Stimulated activated naive CD4-positive, alpha-beta T cell treated with Interleukin-2 at 50 U/mL for 16 hours (primary cell): Measurements from ENCODE around the gene GPATCH1.
A peak's percentile ranks its signal among the peaks of the same experiment; 100 is the strongest.
"Not testable (repeated sequence)": the region's sequence is repeated elsewhere in the genome, so short reads cannot be mapped to it uniquely, and the experiment has no call there.

Source experiments
- DNase-seq: peaks from one replicate; lab custom pipeline; 2025; lab: John Stamatoyannopoulos, UW

GPATCH1 gene

DNA sequence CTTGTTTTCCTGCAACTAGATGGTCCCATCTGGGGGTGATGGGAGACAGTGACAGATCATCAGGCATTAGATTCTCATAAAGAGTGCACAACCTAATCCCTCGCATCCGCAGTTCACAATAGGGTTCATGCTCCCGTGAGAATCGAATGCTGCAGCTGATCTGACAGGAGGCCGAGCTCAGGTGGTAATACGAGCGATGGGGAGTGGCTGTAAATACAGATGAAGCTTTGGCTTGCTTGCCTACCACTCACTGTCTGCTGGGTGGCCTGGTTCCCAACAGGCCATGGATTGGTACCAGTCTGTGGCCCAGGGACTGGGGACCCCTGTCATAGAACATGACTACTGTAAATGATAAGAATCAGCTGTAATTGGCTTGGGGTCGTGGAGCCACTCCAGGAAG, 78.9 kb downstream of the GPATCH1 start:
- no peak for DNase-seq

DNA sequence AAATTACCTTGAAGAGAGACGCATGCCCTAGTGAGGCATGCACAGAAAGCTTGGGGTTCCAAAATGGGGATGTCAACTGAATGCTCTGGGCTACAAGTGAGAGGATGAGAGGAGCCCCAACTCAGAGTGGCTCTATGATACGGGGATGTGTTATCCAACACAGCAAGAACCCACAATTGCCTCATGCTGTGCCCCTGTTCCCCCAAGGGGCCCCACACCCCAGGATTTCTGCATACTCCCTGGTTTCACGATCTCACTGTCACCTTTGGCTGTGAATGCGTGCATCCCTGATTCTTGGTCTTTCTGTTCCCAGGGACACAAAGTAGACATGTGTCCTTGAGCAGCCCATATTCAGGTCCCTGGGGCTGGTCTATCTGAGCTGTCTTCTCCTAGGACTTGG, 80.2 kb downstream of the GPATCH1 start:
- no peak for DNase-seq

DNA sequence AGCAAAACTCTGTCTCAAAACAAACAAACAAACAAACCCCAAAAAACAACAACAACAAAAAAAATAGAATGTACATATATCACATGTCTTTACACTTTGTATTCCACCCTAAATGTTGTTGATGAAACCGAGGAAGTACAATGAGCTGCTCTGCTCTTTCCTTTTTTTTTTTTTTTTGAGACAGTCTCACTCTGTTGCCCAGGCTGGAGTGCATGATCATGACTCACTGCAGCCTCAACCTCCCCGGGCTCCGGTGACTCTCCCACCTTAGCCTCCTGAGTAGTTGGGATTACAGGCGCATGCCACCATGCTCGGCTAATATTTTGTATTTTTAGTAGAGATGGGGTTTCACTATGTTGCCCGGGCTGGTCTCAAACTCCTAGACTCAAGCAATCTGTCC, 82.5 kb downstream of the GPATCH1 start:
- no peak for DNase-seq

DNA sequence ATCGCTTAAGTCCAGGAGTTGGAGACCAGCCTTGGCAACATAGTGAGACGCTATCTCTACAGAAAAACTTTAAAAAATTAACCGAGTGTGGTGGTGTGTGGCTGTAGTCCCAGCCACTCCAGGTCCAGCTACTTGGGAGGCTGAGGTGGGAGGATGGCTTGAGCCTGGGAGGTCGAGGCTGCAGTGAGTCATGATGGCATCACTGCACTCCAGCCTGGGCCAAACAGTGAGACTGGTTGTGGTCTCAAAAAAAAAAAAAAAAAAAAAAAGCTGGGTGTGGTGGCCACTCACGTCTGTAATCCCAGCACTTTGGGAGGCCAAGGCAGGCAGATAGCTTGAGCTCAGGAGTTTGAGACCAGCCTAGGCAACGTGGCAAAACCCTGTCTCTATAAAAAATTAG, 85.1 kb downstream of the GPATCH1 start:
- DNase-seq, result not testable (repeated sequence)

DNA sequence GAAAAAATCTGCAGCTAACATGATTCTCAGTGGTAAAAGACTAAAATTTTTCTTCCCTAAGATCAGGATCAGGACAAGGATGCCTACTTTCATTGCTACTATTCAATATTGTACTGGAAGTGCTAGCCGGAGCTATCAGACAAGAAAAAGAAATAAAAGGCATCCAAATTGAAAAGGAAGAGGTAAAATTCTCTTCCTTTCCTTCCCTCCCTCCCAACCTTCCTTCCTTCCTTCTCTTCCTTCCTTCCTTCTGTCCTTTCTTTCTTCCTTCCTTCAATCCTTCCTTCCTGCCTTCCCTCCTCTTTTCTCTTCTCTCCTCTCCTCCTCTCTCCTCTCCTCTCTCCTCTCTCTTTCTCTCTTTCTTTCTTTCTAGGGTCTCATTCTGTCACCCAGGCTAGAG, 86.5 kb downstream of the GPATCH1 start:
- DNase-seq, result no peak

DNA sequence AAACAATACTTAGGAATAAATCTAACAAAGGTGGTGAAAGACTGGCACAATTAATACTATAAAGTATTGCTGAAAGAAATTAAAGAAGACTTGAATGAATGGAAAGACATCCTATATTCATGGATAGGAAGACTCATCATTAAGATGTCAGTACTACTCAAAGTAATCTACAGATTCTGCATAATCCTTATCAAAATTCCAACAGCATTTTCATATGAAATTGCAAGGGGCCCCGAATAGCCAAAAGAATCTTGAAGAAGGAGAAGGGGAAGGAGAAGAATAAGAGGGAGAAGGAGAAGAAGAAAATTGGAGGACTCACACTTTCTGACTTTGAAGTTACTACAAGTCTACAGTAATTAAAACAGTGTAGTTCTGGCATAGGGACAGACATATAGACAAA, 87.5 kb downstream of the GPATCH1 start:
- DNase-seq, result no peak

DNA sequence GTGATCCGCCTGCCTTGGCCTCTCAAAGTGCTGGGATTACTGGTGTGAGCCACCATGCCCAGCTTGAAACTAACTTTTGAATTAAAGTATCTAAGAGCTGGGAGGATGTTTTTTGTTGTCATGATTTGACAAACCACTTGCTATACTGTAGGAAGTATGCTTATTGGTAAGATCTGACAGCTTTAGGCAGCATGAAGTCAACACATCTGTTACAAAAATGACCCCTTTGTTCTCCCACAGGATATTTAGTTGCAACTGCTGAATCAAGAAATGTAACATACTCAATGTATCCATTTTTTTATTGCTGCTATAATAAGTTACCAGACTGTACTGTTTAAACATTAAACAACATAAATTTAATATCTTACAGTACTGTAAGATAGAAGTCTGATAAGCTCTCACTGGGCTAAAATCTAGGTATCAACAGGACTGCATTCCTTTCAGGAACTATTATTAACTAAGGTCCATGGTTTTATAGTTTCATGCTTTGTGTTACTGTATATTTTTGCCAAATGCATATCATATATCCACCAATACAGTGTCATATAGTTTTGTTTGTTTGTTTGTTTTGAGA, 90.3 kb downstream of the GPATCH1 start:
- no peak for DNase-seq

DNA sequence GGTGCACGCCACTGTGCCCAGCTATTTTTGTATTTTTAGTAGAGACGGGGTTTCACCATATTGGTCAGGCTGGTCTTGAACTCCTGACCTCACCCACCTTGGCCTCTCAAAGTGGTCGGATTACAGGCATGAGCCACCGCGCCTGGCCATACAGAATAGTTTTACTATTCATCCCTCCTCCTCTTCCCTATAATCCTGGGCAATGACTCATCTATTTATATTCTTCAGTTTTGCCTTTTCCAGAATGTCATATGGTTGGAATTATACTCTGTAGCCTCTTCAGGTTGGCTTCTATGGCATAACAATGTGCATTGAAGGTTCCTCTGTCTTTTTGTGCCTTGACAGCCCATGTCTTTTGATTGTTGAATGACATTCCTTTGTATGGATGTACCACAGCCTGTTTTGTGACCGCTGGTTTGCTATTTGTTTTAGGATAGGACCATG, 91.0 kb downstream of the GPATCH1 start:
- no peak for DNase-seq

DNA sequence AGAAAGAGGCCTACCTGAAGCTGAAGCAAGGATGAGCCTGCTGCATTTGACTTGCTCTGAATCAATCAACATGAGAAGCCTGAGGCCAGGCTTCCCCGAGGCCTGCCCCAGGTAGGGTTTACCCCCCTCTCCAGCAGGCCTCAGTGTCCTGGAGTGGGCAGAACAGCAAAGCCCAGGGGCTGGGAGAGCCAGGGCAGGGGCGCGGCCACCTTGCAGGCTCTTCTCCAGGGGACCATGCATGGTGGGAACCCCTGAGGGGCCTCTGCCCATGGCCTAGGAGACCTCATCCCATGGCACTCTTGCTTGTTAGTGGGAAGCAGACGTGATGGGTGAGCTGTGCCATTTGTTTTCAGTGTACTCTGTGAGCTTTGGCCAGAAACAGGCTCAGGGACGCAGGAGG, 93.2 kb downstream of the GPATCH1 start:
- no peak for DNase-seq

DNA sequence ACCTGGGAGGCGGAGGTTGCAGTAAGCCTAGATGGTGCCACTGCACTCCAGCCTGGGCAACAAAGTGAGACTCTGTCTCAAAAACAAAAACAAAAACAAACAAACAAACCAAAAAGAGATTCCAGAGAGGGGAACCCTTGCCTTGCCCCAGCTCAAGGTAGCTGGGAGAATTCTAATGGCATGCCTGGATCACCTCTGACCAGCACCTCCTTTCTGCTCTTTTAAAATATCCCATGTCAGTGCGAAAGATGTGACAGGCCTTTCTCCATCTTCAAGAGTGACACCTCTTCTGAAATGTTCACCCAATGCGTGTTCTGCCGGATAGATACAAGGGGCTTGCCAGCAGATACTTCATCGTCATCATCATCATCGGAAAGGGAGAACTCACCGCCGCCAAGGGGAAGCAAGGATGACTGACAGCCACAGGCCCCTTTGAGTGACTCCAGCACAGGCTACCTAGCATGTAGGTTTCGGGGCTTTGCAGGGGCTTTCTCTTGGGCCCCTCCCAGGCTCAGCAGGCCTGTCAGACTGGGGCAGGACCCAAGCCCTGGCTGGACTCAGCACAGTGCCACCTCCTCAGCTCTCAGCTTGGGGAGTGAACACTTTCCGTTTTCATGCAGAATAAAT, 94.3 kb downstream of the GPATCH1 start:
- no peak for DNase-seq

DNA sequence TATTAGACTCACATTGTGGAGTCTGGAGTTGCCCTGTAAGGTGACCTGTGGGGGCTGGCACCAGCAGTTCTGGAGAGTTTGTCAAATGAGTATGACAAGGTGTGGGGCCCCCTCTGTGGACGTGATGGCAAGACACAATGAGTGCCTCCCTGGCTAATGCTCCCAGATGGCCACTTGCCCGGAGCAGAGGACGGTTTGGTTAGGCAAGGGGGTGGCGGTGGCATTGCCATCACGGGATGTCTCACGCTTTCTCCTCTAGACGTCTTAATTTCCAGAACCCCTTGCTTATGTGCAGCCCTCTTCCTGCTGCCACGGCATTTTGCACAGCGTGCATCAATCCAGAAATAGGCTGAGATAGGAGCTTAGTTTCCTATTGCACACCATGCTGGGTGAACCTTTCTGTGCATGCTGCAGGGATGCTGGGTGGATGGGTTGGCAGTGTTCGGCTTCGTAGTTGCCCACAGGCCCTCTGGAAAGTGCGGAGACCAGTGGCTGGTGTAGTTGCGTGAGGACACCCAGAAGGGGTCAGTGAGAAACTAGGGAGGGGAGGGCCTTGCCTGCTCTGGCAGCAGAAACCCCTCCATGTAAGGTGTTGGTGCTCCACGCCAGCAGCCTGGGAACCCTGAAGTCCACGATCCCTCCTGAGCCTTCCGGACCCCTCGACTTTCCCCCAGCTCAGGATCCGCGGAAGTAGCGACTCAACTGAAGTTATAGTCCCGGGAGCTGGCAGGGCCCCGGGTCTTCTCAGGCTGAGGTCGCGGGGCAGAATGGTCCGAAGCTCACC, 95.1 kb downstream of the GPATCH1 start:
- no peak for DNase-seq

DNA sequence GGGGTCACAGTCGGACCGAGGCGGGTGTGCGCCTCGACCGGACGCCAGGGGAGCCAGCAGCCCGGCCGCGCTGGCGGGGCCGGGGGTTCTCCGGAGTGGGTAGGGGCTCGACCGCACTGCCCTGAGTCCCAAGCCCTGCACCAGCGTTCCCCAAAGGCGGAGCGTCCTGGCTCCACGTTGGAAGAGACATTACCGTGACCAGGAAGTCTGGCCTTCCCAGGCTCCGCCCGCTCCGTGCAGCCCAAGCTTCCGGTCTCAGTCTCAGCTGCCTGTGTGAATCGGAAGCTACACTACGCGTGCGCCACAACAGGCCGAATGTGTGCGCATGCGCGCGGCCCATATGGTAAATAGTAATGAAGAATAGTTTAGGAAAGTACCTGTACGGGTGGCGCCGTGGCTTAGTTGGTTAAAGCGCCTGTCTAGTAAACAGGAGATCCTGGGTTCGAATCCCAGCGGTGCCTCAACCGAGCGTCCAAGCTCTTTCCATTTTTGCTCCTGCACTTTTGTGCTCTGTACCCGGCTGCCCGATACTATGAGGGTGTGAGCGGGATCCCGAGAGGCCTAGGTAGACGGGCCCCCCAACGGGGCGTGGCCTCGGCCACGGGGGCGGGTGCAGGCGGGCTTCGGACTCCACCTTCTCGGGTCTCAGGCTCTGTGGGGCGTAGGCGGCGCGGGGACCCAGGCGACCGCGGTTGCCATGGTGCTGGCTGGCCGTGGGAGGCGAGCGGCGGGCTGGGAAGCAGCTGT, 95.9 kb downstream of the GPATCH1 start:
- peak; percentile 95 for DNase-seq

DNA sequence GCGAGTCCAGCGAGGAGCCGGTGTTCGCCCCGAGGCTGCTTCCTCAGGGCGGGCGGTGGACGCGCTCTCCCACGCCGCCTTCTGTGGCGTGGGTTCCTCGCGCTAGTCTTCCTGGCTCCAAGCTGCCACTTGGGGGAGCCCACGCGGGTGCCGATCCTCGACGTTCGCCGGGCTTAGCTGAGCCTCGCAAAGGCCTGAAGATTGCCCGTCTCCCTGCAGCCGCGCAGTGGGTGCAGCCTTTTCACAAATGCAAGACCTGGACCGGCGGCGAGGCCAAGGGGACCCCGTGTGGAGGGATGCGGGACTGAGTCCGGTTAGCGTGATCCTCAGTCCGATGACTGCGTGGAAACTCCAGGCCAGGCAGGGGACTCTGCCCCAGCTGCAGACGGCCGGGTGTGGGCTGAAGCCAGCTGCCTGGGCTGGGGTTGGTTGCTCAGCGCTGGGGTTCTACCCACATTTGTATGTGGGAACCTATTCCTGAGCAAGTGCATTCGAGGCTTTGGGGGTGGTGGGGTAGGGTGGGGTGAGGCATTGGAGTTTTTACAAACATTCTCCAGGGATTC, 96.5 kb downstream of the GPATCH1 start:
- no peak for DNase-seq
